ENCODE data around the gene BOK. TPM values are rescaled to one million over a fixed set of nuclear protein-coding genes. Genes with fewer than 3 reads are reported as not detected.

BOK gene
- total and polyA plus RNA-seq, 2 experiments from 2014 or later = 32.2 to 45.8 TPM

DNA sequence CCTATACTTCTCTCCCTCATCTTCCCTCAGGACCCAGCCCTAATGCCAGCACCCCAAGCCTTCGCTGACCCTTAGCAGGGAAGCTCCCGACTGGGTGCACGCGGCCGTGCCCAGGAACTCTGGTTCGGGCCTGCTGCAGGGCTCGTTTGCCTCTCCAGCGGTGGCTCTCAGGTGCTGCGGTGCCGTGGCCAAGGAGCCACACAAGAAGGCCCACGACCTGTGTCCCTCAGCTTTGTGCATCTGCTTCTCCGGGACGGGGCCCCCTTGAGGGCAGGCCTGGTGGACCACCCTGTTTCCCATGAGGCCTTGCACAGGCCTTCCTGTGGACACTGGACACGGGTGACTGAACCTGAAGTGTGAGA is 17.7 kb downstream of the BOK start:
- Histone ChIP-seq H3K27me3 (no peaks in the 10 kb centered on the region), H3K4me1 (ENCODE audit: low read depth) (no peaks in the 10 kb centered on the region), H3K36me3 (peaks cover 2% of the 10 kb centered on the region), H3K27ac (no peak overlapping the region), H3K4me3 (no peak overlapping the region), H3K9me3 (ENCODE audit: low read depth) (no peaks in the 10 kb centered on the region)
- no peak for TF ChIP-seq CTCF (IDR thresholded peaks at IDR 0.05; ENCODE audit: low read depth, low read length)
- DNase-seq (ENCODE audit: low read depth in 1 of 2, low spot score in 1 of 2) = no peak

- H3K4me1 ChIP-seq (ENCODE audit: low read depth) = no peaks in the 10 kb centered on the region
- peak in 1 of 2 donors; percentile 71 for DNase-seq (ENCODE audit: low read depth in 1 of 2, low spot score in 1 of 2)
- no peaks in the 10 kb centered on the region for H3K36me3 ChIP-seq
- no peaks in the 10 kb centered on the region for H3K9me3 ChIP-seq (ENCODE audit: low read depth)
- TF ChIP-seq CTCF (IDR thresholded peaks at IDR 0.05; ENCODE audit: low read depth, low read length) = no peak
- no peak overlapping the region for H3K4me3 ChIP-seq
- no peak overlapping the region for H3K27ac ChIP-seq
- H3K27me3 ChIP-seq = no peaks in the 10 kb centered on the region
Observed at GRCh38 chr2:241577413-241578122, 19.0 kb downstream of the BOK start.

DNA sequence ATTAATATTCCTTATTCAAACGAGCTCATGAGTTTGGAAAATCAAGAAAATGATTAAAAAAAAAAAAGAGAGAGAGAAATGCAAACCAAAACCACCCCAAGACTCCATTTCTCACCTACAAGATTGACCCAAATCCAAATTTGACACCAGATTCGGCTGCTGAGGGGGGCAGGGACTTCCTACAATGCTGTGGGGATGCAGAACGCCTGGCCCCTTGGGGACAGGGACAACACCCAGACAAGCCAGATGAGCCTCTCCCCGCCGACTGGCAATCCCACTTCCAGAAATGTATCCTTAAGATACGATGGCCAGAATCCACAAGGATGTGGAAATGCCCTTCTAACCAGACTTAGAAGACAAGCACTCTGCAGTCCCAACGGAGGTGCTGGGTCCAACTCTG is 20.7 kb downstream of the BOK start:
- no peak for TF ChIP-seq CTCF (IDR thresholded peaks at IDR 0.05; ENCODE audit: low read depth, low read length)

DNA sequence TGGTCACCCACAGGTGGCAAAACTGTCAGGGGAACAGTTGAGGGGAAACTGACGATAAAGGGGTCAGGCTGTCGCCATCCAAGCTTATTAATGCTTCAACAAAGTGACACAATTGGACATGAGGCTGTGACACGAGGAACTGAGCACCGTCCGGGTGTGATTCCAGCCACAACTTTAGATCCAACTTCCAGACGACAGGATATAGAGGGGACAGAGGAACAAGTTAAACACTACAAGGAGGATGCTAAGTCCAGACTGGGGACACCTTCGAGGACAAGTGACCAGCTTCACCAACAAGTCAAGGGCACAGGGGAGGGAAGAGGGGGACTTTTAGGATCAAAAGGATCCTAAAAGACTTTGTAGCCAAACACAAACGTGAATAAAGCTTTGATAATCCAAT is 23.8 kb downstream of the BOK start:
- H3K36me3 ChIP-seq = peaks cover 13% of the 10 kb centered on the region
- H3K27me3 ChIP-seq = no peaks in the 10 kb centered on the region
- H3K27ac ChIP-seq = no peak overlapping the region
- H3K4me1 ChIP-seq (ENCODE audit: low read depth) = no peaks in the 10 kb centered on the region
- no peak for TF ChIP-seq CTCF (IDR thresholded peaks at IDR 0.05; ENCODE audit: low read depth, low read length)
- no peak for DNase-seq (ENCODE audit: low read depth in 1 of 2, low spot score in 1 of 2)
- H3K4me3 ChIP-seq = no peak overlapping the region
- no peaks in the 10 kb centered on the region for H3K9me3 ChIP-seq (ENCODE audit: low read depth)

More for the DNA sequence above, 20.7 kb downstream of the BOK start:
- peaks cover 8% of the 10 kb centered on the region for H3K36me3 ChIP-seq
- H3K4me1 ChIP-seq (ENCODE audit: low read depth) = no peaks in the 10 kb centered on the region
- no peak overlapping the region for H3K4me3 ChIP-seq
- H3K27me3 ChIP-seq = no peaks in the 10 kb centered on the region
- H3K27ac ChIP-seq = no peak overlapping the region
- DNase-seq (ENCODE audit: low read depth in 1 of 2, low spot score in 1 of 2) = no peak
- H3K9me3 ChIP-seq (ENCODE audit: low read depth) = no peaks in the 10 kb centered on the region

DNA sequence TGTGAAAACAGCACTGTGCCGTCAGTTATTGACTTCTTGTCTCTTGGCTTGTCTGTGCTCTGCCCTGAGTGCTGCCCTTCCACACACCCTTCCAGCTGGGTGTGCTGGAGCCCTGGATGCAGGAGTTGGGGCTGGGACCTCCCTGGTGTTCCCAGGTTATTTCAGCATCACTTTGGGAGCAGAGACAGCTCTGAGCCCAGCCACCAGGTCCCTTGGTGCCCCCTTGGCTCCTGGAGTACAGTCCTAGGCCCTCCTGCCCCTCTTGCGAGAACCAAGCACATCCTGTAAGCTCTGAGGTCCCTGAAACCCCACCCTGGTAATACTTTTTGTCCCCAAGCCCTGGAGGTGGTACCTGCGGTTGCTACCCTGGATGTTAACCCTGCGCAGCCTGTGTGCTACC is 24.3 kb downstream of the BOK start:
- H3K36me3 ChIP-seq = peaks cover 13% of the 10 kb centered on the region
- H3K9me3 ChIP-seq (ENCODE audit: low read depth) = no peaks in the 10 kb centered on the region
- DNase-seq (ENCODE audit: low read depth in 1 of 2, low spot score in 1 of 2) = no peak
- H3K27me3 ChIP-seq = no peaks in the 10 kb centered on the region
- H3K27ac ChIP-seq = no peak overlapping the region
- no peak for TF ChIP-seq CTCF (IDR thresholded peaks at IDR 0.05; ENCODE audit: low read depth, low read length)
- H3K4me1 ChIP-seq (ENCODE audit: low read depth) = no peaks in the 10 kb centered on the region
- H3K4me3 ChIP-seq = no peak overlapping the region

Data from cardiac muscle cell (in vitro differentiated cells and primary cell).